WTC11 (cell line): ENCODE results near the gene SCNM1.

Source experiments
- CREB1 ChIP-seq: sonication (generic); formaldehyde crosslinking; IDR thresholded peaks from 2 replicates; pipeline ENCODE4 v1.8.0; 2023; ENCODE audit warnings: mild to moderate bottlenecking, missing genetic modification reagents
- CTCF ChIP-seq: fragments of 200-600 bp; IDR thresholded peaks from 2 replicates; pipeline ENCODE4 v1.8.0; 2022; ENCODE audit warnings: antibody characterized with exemption
- ELF4 ChIP-seq: sonication (generic); formaldehyde crosslinking; IDR thresholded peaks from 2 replicates; pipeline ENCODE4 v1.8.1; 2022; ENCODE audit warnings: low read depth, mild to moderate bottlenecking, moderate library complexity, missing genetic modification reagents
- FOXP1 ChIP-seq: sonication (generic); formaldehyde crosslinking; IDR thresholded peaks from 2 replicates; pipeline ENCODE4 v1.8.0; 2022; ENCODE audit warnings: missing genetic modification reagents, mild to moderate bottlenecking, moderate library complexity, borderline replicate concordance
- NFYB ChIP-seq: sonication (generic); formaldehyde crosslinking; conservative IDR thresholded peaks from 2 replicates; pipeline ENCODE4 v1.8.0; 2022; ENCODE audit warnings: low read depth, missing genetic modification reagents
- SOX15 ChIP-seq: fragments of 250-450 bp; sonication (Bioruptor Pico); IDR thresholded peaks from 2 replicates; pipeline ENCODE4 v1.9.0; 2021; ENCODE audit warnings: mild to moderate bottlenecking
- SP1 ChIP-seq: sonication (generic); formaldehyde crosslinking; conservative IDR thresholded peaks from 2 replicates; pipeline ENCODE4 v1.8.1; 2022; ENCODE audit warnings: missing genetic modification reagents
- TCF7 ChIP-seq: sonication (generic); formaldehyde crosslinking; IDR thresholded peaks from 2 replicates; pipeline ENCODE4 v1.8.0; 2022; ENCODE audit warnings: mild to moderate bottlenecking, low read depth, missing genetic modification reagents, moderate library complexity
- TEAD1 ChIP-seq: sonication (generic); formaldehyde crosslinking; IDR thresholded peaks from 2 replicates; pipeline ENCODE4 v1.8.0; 2022; ENCODE audit warnings: mild to moderate bottlenecking, missing genetic modification reagents
- TEAD4 ChIP-seq: sonication (generic); formaldehyde crosslinking; IDR thresholded peaks from 2 replicates; pipeline ENCODE4 v1.8.0; 2022; ENCODE audit warnings: mild to moderate bottlenecking, missing genetic modification reagents
- USF1 ChIP-seq: sonication (generic); formaldehyde crosslinking; IDR thresholded peaks from 2 replicates; pipeline ENCODE4 v1.8.0; 2022; ENCODE audit warnings: mild to moderate bottlenecking, missing genetic modification reagents
- USF2 ChIP-seq: sonication (generic); formaldehyde crosslinking; IDR thresholded peaks from 2 replicates; pipeline ENCODE4 v1.8.1; 2023; ENCODE audit warnings: mild to moderate bottlenecking, missing genetic modification reagents, moderate library complexity
- TF ChIP-seq, protein P1 (sequence below): sonication (generic); formaldehyde crosslinking; conservative IDR thresholded peaks from 2 replicates; pipeline ENCODE4 v1.8.1; 2023; ENCODE audit warnings: mild to moderate bottlenecking, low read depth, missing genetic modification reagents, moderate library complexity
- TF ChIP-seq, protein P2 (sequence below): sonication (generic); formaldehyde crosslinking; IDR thresholded peaks from 2 replicates; pipeline ENCODE4 v1.8.0; 2023; ENCODE audit warnings: mild to moderate bottlenecking, missing genetic modification reagents

DNA sequence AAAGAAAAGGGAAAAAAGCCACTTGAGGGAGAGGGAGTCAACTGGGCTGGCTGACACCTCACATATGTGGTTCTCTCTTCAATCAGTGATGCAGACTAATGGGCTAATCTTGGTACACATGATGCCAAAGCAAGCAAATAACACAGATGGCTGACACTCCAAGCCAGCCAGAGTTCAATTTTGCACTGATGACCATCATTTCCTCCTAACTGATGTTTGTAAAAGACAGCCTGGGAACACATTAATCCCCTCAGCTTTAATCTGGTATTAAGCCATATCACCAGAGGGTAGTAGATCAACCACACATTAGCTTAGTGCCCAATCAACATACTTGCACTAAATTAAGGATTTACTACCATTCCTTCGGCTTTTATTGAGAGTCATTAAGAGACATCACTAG is 21.3 kb downstream of the SCNM1 start:
- TF ChIP-seq CTCF, result no peak
- TF ChIP-seq, protein P1, sequence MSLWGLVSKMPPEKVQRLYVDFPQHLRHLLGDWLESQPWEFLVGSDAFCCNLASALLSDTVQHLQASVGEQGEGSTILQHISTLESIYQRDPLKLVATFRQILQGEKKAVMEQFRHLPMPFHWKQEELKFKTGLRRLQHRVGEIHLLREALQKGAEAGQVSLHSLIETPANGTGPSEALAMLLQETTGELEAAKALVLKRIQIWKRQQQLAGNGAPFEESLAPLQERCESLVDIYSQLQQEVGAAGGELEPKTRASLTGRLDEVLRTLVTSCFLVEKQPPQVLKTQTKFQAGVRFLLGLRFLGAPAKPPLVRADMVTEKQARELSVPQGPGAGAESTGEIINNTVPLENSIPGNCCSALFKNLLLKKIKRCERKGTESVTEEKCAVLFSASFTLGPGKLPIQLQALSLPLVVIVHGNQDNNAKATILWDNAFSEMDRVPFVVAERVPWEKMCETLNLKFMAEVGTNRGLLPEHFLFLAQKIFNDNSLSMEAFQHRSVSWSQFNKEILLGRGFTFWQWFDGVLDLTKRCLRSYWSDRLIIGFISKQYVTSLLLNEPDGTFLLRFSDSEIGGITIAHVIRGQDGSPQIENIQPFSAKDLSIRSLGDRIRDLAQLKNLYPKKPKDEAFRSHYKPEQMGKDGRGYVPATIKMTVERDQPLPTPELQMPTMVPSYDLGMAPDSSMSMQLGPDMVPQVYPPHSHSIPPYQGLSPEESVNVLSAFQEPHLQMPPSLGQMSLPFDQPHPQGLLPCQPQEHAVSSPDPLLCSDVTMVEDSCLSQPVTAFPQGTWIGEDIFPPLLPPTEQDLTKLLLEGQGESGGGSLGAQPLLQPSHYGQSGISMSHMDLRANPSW (CRISPR knock-in tag), result no peak
- no peak for TF ChIP-seq CREB1 (CRISPR knock-in tag)
- TF ChIP-seq USF2 (CRISPR knock-in tag), result no peak
- TF ChIP-seq SP1 (CRISPR knock-in tag), result no peak
- no peak for TF ChIP-seq SOX15 (CRISPR knock-in tag)
- no peak for TF ChIP-seq TEAD1 (CRISPR knock-in tag)
- TF ChIP-seq NFYB (CRISPR knock-in tag), result no peak
- TF ChIP-seq FOXP1 (CRISPR knock-in tag), result no peak
- TF ChIP-seq, protein P2, sequence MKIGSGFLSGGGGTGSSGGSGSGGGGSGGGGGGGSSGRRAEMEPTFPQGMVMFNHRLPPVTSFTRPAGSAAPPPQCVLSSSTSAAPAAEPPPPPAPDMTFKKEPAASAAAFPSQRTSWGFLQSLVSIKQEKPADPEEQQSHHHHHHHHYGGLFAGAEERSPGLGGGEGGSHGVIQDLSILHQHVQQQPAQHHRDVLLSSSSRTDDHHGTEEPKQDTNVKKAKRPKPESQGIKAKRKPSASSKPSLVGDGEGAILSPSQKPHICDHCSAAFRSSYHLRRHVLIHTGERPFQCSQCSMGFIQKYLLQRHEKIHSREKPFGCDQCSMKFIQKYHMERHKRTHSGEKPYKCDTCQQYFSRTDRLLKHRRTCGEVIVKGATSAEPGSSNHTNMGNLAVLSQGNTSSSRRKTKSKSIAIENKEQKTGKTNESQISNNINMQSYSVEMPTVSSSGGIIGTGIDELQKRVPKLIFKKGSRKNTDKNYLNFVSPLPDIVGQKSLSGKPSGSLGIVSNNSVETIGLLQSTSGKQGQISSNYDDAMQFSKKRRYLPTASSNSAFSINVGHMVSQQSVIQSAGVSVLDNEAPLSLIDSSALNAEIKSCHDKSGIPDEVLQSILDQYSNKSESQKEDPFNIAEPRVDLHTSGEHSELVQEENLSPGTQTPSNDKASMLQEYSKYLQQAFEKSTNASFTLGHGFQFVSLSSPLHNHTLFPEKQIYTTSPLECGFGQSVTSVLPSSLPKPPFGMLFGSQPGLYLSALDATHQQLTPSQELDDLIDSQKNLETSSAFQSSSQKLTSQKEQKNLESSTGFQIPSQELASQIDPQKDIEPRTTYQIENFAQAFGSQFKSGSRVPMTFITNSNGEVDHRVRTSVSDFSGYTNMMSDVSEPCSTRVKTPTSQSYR (CRISPR knock-in tag), result no peak
- no peak for TF ChIP-seq USF1
- no peak for TF ChIP-seq TCF7
- no peak for TF ChIP-seq TEAD4 (CRISPR knock-in tag)
- no peak for TF ChIP-seq ELF4 (CRISPR knock-in tag)
